HG02610 (cell line): ENCODE measurements around the gene FHIT.

Experiments
- ATAC-seq: cut with Tn5 transposase; IDR thresholded peaks from one replicate; pipeline ENCODE4 v1.9.1; 2021; ENCODE audit warnings: mild to moderate bottlenecking, moderate library complexity; ENCODE audit not compliant: unreplicated experiment

The FHIT gene

DNA sequence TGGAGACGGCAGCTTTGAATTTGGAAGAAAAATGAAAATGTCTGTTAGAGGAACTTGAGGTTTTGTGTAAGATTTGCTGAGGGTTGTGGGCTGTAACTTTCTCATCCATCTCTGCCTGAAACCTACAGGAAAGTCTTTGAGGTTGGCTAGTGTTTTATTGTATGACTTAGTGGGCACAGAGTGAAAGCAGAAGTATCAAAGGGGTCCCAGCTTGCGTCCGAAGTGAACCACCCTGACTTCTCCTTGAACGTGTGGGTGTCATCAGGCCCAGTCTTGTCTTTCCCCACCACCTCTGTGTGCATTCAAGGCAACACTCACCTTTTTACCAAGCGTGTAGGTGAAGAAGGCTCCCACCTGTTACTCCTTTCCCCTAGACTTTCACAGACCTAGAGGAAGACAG is 1519.3 kb downstream of the FHIT start:
- ATAC-seq, result peak; percentile 53

DNA sequence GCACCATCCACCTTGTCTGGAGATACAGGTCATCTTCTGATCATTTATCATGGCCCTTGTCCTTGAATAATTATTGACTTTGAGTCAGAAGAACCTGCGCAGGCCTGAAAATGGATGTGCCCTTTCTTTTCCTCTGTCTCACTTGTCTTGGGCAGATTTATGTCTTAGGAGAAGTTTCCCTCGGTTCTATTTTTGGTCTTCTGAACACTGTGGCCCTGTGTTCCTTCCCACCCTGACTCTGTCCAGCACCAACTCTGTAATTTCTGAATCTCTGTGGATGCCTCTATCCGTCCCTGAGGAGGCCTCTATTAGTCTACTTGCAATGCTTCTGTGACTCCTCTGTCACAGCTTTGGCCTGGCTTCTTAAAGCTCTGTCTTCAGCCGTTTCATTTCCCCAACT is 1520.7 kb downstream of the FHIT start:
- ATAC-seq, result no peak

DNA sequence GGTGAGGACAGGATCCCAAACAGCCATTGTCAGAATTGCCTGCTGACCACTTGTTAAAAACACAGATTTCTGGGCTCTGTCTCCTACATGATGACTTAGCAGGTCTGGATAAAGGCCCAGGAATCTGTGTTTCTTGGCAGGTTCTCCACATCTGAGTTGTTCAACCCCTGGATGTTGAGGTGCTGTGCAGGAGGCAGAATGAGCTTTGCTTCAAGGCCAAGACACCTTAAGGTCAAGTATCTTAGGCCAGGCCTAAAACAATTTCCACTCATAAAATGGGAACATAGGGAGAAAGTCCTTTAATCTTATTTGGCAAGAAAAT is 1522.7 kb downstream of the FHIT start:
- ATAC-seq, result no peak

DNA sequence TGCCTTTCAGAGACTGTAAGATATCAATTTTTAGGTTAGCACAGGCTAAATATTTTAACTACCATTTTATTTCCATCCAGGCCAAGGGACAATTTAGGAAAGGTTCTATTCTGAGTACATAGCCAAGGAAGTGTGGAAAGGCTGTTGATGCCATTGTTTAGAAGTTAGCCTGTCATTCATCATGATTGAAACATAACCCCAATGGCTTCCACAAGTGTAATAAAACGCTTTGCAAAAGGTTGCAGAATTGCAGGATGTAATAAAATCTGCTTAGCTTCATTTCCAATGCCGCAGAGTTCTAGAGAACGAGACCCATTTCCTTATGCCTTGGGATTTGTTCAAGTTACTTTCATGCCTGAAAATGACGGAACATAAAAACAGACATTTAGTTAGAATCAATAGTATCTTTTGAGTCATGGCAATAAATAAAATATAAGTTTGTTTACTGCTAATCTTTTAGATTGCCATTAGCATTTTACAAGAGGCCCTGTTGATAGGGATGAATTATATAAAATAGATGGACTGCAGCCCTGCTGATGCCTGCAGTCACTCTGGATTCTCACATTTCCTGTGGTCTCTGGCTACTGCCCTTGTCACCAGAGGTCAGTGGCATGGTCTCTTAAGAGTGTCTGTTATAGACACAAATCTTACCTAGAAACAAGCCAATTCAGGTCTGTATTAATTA is 1523.2 kb downstream of the FHIT start:
- no peak for ATAC-seq

DNA sequence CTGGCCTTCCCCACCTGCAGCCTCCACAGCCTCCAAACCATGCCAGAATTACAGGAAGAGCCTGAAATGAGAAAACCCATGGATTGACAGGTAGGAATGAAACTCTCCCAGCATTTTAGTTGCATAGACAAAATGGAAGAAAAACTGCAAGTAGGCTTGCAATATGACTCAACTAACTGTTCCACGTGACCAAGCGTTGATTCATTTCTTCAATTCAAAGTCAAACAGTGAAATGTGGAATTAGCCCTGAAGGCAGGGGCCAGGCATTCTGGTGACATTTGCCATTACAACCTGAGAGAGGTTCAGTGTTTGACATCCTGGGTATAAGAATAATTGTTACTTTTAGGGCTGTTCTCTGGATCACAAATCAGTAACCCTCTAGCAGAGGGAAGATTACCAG is 1525.0 kb downstream of the FHIT start:
- ATAC-seq, result no peak

DNA sequence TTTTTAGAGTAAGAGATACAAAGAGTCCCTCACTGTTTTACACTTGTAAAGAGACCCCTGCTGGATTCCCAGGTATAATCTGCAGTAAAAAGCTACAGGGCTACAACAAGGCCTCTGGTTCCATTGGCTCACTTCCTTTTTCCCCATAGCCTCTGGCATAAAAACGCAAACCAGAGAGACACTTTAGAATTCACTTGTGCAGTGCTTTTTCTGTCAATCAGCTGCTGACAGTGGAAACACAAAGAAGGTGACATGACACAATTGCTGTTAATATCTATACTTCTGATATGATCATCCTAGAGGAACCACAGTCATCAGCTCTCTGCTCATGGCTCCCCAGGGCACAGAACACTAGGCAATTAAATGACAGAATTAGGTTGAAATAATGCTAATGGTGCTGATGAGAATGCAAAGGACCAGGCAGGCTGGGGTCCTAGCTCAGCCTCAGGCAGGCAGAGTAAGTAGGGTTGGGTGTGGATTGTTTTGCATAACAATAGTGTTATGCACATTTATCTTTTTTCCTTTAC is 1533.5 kb downstream of the FHIT start:
- ATAC-seq, result no peak

DNA sequence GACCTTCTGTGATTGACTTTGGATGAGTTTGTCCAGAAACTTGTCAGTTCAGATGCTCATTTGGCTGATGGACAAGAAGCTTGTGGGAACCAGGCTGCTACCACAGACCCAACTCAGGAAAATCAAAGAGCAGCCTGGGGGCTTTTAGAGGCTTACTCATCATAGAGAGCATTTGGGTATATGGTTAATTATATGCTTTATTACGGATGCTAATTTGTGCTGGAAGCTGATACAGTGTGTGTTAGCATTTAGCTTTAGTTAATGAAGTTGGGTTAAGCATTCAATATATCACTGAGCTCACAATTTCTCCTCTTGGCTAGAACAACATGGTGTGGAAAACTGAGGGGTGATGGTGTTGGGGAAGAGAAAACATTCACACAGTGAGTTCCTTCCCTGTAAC is 1537.2 kb downstream of the FHIT start:
- ATAC-seq, result no peak

DNA sequence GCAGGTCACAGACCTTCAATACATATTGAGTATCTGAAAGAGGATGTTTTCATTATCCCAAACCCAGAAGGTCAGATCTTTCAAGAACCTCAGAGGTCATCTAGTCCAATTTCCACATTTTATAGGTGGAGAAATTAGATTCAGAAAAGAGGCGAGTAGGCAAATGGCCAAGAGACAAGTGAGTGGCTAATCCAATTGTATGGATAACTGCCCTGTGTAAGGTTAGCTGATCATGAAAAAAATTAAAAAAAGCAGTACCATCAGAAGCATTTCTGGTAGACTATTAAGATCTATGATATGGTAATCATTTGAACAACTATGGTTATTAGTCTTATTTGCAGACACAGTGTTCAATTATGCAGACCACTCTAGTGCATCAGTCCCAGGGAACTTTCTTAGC is 1540.7 kb downstream of the FHIT start:
- ATAC-seq, result no peak

DNA sequence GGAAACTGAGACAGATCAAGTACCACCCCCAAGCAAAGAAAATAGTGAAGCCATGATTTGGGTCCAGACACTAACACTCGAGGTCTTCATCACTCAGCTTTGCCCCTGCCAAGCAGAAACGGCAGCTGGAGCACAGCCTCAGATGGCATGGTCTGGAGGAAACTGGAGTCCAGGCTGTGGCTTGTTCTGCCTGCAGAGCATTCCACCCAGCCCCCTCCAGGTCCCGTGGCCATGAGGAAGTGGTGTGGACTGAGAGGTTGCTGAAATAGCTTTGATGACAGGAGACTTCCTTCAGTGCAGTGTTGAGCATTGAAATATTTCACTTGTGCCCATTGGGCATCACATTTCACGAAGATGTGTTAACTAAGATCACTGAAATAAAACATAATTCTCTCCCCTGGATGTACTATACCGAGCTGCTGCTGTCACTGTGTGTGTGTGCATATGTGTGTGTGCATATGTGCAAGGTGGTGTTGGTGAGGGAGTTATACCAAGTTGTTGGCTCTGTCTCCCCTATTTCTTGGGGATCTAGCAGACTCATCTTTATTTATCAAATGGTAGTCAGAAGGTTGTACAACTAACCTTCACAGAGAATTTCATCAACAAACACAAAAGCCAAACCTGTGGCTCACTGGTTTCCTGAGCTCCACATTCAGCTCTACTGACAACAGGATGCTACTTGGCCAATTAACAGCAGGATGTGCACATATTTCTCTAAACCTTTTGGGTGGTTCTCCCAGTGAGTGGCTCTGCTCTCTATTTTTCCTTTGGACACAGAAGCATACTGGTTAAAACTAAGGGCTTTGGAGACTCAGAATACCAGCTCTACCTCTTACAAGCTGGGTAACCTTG is 1541.3 kb downstream of the FHIT start:
- no peak for ATAC-seq

DNA sequence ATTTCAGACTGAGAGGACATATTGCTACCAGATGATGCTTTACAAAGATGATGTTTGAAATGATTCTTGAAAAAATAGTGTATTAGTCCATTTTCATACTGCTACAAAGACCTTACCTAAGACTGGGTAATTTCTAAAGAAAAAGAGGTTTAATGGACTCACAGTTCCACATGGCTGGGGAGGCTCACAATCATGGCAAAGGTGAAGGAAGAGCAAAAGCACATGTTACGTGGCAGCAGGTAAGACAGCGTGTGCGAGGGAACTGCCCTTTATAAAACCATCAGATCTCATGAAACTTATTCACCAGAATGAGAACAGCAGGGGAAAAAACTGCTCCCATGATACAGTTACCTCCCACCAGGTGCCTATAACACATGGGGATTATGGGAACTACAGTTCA is 1543.0 kb downstream of the FHIT start:
- no peak for ATAC-seq

DNA sequence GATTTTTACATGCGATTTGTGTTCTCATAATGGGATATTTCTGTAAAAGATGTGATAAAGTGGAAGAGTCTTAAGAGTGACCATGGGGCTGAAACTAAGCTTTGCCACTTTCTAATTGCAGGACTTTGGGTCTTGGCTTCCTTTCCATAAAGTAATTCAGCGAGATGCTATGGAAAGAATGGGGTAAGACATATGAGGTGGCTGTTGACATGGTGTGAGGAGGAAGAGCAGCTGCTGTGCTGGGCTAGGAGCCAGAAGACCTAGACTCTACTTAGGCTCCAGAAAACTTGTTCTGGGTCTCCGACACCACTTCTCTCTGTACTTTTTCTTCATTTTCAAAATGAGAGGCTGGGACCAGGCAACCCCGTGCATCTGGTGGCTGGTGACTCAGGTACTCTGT is 1547.0 kb downstream of the FHIT start:
- ATAC-seq, result no peak

DNA sequence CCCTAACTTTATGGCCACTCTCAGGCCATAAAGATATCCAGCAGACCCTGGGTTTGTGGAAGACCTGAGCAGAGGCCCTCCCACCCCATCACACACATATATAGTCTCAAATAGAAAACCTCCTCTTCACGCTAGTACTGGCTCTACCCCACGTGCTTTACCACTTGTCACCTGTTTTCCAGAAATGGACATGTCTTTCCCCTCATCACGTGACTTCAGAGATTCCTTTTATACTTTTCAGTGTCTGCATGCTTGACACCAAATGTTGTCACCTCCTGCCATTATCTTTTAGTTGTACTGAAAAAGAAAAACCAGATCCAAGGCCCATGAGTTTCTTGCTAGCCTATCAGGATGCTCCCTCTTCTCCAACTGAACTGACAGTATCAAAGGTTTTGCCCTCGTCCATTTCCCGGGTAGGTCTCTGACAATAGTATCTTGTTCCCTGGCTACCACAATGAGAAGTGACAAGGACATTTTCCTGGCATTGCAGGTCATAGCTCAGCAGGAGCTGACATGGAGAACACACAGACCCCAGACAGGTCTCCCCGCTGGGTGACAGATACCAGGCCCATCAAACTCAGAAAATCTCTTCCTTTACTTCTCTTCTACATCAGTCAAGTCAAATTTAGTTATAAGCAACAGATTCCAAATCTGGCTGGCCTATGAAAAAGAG is 1551.5 kb downstream of the FHIT start:
- ATAC-seq, result no peak
